ENCODE results near the gene DYDC2.

DNA sequence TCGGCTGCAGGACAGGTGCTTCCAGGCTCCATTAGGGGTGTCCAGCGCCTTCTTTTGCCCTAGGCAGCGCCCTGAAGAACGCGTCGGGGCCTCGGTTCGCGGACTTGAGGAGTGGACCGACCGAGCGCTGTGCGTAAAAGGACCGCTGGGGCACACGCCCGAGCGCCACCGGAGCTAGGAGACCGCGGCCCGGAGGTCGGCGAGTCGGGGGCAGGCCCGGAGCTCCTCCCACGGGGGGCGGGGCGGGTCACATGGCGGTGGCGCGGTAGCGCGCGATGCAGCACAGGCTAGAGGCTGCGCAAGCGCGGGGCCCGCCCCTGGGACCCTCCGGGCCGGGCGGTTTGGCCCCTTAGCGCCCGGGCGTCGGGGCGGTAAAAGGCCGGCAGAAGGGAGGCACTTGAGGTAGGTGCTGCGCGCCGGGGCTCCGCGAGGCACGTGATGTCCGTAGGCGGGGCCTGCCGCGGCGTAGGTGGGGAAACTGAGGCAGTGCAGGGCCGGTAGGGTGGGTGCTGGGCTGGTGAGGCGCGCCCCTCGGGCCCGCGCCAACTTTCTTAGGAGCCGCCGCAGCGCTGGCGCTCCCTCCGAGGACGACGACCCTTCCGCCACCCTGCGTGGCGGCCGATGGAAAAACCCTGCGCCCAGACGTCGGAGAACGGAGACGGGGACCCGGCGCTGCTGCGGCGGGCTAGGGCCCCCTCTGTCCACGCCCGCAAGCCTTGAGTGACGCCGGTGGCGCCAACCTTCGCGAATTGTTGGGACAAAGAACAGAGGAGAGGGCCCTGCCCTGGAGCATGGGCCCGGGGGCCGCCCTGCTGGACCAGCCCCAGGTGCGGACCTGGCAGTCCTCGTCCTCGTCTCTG lies 51.9 kb downstream of the DYDC2 start, which contains the start of gene PRXL2A:
- TF ChIP-seq CTCF (IDR thresholded peaks at IDR 0.05): no peak
- no peak for TF ChIP-seq JUN (CRISPR knock-in tag; IDR thresholded peaks at IDR 0.05)
- peak; percentile 88 for TF ChIP-seq MAX (CRISPR knock-in tag; IDR thresholded peaks at IDR 0.05)
- no peak; the same call in 1 of the 2 replicates for TF ChIP-seq E2F4 (CRISPR knock-in tag; IDR thresholded peaks at IDR 0.05; ENCODE audit: borderline replicate concordance, low read depth)
- no peak for TF ChIP-seq ZNF423 (CRISPR knock-in tag; IDR thresholded peaks at IDR 0.05)
- TF ChIP-seq STAT6 (CRISPR knock-in tag; conservative IDR thresholded peaks at IDR 0.05; ENCODE audit: low read depth): no peak
- TF ChIP-seq CREB1 (CRISPR knock-in tag; IDR thresholded peaks at IDR 0.05): 0 out of 2 replicates have a peak, but pooled peaks have one; percentile 12
- no peak for TF ChIP-seq ATF6 (CRISPR knock-in tag; IDR thresholded peaks at IDR 0.05)
- TF ChIP-seq NFE2L1 (CRISPR knock-in tag; IDR thresholded peaks at IDR 0.05): peak; percentile 52; the same call in 1 of the 2 replicates
- 0 out of 2 replicates have a peak, but pooled peaks have one; percentile 24 for TF ChIP-seq CBFB (CRISPR knock-in tag; IDR thresholded peaks at IDR 0.05; ENCODE audit: low read depth)
- TF ChIP-seq ZNF416 (CRISPR knock-in tag; IDR thresholded peaks at IDR 0.05): 0 out of 2 replicates have a peak, but pooled peaks have one; percentile 57
- TF ChIP-seq EMX1 (CRISPR knock-in tag; IDR thresholded peaks at IDR 0.05): no peak
- TF ChIP-seq NR2C2 (CRISPR knock-in tag; IDR thresholded peaks at IDR 0.05): no peak
